GM18520 (cell line): ENCODE measurements around the gene RAX2.

ENCODE experiments used
- ATAC-seq: cut with Tn5 transposase; IDR thresholded peaks from one replicate; pipeline ENCODE4 v1.9.1; 2021; ENCODE audit not compliant: unreplicated experiment

RAX2 gene

DNA sequence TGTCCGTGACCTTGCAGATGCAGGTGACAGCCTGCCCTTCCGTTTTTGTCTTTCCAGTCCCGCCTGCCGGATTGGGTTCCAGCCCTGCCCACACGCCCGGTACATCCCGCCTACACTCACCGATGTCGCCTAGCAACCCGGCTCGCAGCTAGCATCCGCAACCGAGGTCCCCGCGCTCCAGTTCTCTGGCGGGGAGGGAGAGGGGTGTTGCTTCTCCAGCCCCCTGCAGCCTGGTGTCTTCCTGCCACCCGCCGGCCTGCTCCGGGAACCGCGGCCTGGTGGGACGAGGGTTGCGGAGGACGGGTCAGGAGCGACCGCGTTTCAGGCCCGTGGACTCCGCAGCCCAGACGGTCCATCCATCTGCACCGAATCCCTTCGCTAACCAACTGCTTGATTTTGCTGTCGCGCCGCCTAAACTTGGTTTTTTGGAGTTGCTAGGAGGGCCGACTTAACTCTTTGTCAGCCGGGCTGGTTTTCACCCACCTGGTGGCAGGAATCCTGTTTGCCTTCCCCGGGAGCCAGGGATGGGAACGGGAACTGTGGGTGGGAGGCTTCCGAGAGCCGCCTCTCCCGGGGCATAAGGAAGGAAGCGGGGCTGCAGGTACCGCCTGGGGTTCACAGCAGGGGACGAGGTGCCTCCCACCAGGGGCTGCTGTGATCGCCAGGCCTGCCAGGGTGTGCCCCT, 29.5 kb upstream of the RAX2 start:
- ATAC-seq: no peak

DNA sequence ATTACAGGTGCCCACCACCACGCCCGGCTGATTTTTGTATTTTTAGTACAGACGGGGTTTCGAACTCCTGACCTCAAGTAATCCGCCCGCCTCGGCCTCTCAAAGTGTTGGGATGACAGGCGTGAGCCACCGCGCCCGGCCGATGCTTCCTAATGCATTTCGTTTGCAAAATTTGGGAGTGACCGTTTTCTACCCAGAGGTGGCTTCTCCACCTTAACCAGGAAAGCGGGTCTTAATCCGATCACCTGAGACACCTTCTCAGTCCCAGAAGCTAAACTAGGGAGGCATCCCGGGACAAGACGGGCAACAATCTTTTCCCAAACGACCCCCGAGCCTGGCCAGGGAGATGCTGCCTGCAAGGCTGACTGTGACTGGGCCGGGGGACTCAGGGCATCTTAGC, 29.0 kb upstream of the RAX2 start:
- ATAC-seq: no peak

DNA sequence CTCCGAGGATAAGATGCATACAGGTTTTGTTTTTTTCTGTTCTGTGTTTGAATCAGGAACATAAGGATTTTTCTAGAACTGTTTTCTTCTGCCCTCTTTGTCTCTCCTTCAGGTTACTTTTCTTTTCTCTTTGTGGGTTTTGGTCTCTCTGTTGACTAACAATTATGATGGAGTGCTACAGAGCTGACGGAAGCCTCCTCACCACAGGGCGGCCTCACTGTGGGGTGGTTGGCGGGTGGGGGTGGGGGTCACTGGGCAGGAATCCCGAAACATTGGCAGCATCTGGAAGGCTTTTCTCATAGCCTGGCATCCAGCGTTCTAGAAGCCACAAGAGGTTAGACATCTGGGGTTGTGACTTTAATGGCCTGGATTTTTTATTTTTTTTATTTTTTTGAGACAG, 26.1 kb upstream of the RAX2 start:
- no peak for ATAC-seq

DNA sequence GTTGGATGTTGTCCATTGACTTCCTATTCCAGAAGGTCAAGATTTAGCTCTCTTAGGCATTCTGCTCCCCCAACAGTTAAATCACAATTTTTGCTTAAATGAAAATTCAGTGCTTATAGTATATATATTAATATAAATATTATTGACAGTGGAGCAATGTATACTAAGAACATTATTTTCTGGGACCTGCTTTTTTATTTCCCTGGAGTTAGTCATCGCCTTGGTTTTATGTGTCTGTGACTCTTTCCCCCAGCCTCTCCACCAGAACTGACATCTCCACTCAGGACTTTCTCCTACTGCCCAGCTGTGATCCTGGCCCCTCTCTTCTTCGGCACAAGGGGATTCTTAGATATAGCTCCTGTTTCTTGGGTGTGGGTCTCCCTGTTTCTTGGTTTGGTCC, 24.3 kb upstream of the RAX2 start:
- no peak for ATAC-seq

DNA sequence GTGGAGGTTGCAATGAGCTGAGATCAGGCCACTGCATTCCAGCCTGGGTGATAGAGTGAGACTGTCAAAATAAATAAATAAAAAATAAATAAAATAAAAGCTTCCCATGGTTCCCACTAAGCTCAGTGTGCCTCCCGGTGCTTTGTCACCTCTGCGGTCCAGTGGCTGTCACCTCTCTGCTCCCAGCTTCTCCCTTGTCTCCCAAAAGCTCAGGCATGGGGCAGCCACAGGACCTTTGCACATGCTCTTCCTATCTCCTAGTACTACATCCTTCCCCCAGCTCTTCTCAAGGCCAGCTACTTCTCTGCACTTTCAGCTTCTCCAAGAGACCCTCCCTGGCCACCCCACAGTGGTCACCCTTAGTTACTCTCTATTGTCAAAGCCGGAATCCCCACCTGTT, 21.8 kb upstream of the RAX2 start:
- ATAC-seq: no peak

DNA sequence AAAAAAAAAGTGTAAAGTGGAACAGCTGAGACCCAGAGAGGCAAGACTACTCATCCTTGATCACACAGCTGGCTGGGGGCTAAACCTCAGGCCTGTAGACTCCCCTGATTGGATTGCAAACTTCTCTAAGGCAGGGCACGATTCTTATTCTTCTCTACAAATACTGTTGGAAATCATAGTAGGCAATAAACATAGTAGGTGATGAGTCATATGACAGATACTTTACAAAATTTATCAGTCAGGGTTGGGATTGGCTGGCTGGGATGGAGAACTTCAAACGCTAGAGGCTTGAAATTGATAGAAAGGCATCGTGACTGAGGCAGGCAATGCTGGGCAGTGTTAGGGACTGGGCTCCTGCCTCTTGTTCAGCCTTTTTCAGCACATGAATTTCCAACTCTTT, 20.1 kb upstream of the RAX2 start:
- ATAC-seq: no peak

DNA sequence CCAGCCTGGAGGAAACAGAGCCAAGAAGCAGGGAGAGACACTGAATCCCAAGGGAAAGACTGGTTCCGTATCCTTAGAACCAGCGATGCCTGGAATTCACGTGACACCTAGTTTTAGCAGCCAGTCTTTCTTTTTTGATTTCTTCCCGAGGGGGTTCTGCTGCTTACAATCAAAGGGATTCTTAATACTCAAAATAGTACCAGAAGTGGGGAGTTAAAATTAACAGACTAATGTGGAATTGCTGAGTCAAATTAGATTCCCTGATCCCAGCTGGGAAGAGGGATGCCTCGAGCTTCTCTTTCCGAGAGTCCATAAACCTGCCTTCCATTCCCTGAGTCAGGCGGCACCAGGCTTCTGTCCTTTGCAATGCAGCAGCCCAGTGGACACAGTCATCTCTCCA, 18.9 kb upstream of the RAX2 start:
- ATAC-seq: no peak

DNA sequence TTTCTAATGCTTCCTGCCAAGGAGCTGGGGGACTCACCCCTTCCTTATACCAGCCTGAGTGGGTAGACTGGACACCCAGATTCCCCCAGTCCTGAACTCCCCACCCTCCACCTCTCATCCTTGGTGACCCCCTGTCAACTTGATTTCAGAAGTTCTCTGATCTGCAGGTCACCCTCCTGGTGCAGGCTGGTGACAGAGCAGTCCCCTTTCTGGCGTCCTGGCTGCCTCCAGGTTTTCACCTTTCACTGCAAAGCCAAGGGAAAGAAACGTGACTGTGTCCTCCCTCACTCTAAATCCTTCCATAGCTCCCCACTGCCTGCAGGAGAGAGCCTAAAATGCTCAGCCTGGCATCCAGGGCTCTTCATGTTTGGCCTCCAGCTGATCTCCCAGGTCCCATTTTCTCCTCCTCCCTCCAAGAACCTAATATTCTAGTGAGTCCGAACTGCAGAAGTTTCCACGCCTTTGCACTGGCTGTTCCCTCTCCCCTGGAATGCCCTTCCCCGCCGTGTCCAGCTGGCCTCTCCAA, 18.2 kb upstream of the RAX2 start:
- no peak for ATAC-seq

DNA sequence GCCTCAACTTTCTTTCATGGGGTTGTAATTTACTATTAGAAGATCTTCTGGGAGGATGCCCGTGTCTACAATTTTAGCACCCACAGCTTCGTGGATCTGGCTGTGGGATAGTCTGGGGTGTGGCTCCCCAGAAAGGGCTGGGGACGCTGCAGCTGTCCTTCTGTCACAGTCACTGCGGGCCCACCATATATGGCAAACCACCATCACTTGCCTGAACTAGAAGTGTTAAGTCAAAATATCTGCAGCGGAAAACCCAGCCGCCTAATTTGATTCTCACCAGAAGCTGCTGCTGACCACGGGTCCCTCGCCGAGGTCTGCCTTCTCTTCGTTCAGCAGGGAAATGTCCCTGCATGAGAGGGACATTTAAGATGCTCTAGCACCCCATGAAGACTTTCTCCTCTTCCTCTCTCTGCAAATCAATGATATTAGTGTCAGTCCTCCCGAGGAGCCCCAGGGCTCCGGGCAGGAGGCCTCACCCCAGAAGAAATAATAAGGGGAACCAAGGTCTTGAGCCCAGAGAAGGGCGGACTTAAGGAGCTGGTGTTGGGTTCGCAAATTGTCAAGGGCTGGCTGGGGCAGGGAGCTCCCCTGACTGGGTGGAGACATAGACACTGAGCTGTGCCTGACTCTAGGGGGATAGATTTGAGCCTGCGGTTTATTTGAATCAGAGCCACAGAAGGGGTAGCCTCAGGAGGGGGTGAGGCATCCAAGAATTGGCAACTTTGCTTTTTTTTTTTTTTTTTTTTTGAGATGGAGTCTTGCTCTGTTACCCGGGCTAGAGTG, 17.2 kb upstream of the RAX2 start:
- no peak for ATAC-seq

DNA sequence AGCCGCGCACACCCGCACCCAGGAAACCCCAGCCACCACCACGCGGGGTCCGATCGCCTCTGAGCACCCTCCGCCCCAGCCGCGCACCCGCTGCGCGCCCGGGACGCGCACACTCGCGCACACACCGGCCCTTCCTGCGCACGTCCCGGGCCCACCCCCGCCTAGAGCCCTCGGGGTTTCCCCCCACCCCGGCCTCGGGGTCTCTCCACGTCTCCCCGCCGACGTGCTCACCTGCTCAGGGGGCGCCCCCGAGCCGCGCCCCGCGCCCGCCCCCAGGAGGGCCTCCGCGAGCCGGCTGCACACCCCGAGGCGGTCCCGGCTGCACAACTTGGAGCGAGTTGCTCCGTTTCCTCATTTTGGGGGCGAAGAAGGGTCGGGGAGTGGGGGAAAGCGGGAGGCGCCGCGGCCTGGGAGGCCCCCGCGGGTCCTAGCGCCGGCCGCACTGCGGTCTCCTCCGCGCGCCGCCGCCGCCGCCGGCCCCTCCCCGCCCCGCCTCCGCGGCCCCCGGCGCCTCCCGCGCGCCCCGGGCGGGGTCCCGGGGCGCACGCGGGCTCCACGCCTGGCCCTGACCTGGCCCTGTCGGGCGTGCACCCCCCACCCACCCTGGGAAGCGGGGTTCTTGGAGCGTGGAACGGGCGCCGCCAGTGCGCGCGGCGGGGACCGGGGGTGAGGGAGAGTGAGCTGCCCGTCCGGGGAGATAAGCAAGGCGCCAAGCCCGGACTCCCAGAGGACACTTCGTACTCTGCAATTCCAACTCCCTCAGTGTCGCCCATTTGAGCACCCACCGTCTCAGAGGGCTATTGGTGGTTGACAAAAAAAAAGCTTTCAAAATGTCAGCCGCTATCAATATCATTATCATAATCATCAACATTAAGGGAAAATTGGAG, 14.2 kb upstream of the RAX2 start, which contains the start of gene MATK:
TSS of gene MATK (minus strand) at position 444 of the 887 bp plus-strand sequence. CDS start 1,246 bp downstream, outside the sequence.
- no peak for ATAC-seq

DNA sequence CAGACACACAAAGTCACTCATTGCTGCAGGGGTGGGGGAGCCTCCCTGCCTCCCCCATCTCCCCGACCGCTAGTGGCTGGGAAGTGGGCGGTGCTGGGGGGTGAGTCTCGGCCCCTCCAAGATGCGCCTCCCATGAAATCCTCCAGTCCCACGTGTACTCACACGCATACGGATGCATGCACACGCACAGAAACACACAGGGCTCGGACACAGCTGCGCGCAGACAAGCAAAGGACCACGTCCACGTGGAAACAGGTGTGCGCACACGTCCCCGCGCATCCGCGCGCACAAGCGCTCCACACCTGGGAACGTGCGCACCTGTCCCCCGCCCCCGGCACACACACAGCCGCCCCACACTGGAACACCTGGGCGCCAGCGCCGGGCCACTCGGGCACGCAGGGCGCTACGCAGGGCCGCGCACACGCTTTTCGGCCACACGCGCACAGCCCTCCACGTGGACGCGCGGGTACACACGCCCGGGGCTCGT, 13.5 kb upstream of the RAX2 start:
- no peak for ATAC-seq

DNA sequence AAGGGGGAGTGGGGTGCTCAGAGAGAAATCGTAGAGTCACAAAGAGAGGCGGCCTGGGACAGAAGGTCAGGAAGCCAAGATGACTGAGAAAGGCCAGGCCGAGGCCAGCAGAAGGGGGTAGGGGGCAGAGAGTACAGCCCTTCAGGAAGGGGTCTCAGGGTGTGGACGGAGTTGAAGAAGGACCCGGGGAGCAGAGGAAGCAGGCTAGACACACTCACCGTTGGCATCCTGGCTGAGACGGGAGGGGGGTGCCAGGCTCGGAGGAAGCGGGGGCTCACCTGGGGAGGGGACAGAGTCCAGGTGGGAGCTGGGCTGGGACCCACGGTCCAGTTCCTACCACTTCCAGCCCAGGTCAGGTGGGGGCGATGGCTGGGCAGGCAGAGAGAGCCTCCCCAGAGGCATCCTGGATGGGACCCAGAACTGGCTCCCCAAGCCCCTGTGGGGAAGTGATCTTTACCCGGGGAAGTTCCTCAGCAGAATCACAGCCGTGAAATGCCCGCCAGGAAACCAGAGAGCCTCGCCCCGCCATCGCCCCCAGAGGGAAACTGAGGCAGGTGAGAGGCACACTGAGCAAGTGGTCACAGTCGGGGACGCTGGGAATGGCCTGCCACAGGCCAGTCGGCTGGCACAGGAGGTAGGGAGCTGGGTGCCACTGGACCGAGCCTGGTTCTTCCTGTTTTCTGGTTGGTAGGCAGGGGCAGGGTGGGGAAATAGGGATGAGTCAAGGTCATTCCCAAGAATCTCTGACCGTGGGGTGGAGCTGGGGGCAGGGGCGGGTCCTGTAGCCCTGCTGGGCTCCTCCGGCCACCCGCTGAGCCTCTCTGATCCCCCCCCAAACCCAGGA, 12.8 kb upstream of the RAX2 start:
- no peak for ATAC-seq

DNA sequence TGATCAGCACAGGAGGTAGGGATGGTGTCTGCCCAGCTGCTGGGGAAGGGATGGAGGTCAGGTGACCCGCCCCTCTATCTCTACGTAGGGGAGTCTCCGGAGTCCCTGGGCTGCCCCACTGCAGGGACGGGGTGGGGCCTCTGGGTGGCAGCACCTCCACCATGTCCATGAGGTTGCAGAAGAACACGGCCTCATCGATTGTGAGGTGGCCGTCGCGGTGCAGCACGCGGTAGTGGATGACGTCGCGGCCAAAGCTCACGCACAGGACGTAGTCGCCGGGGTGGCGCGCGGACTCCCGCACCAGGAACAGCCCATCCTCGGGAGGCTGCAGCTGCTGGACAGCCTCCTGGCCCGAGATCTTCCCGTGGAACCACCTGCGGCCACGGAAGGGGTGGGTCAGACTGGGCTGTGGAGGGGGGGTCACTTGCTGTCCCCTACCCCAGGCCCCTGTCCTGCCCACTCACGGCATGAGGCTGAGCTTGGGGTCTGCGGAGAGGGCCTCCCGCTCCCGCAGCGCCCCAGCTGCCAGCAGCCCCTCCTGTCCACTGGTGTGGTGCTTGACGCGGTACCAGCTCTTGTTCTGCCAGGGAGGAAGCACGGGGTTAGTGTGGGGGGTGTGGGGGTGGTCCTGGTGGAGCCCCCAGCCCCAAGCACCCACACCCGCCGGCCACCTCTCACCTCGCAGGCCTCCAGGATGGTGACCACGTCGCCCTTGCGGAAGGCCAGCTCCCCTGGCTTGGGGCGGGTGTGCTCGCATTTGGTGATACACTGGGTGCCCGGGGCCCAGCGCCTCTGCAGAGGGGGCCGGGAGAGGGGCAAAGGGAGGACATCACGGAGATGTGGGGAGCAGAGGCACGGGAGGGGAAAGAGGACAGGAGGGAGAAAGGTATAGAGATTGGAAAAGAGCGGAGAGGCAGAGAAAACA, 11.9 kb upstream of the RAX2 start:
- no peak for ATAC-seq

DNA sequence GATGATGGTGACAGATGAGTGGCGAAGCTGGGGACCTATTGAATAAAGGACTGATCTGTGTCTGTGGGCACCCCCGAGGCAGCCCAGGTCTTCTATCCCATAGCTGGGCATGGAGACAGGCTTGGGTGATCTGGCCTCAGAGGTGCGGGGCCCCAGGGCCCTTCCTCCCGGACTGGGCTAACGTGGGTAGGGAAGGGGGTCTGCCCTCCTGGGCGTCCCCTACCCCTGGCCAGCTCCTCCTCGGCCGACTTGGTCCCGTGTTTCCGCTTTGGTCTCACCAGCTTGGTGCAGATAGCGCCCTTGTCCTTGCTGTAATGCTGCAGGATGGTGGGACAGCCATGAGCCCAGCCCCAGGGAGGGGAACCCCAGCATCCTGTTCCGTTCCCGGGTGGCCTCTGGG, 10.9 kb upstream of the RAX2 start:
- ATAC-seq: no peak

DNA sequence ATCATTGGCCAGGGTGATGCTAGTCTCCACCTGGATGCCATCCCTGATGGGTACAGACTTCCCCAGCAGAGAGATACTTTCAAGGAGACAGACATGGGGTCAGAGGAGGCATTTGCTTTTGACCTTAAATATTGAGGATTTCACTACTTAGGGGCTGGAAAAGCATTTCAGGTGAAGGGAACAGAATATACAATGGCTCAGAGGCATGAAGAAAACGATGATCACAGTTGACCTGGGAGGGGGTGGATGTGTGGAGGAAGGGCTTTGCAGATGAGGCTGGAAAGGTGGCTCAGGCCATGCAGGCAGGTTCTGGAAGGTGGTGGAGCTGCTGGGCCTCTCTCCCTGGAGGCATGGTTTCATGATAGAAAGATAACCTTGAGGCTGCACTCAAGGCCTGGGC, 10.3 kb upstream of the RAX2 start:
- ATAC-seq: no peak

DNA sequence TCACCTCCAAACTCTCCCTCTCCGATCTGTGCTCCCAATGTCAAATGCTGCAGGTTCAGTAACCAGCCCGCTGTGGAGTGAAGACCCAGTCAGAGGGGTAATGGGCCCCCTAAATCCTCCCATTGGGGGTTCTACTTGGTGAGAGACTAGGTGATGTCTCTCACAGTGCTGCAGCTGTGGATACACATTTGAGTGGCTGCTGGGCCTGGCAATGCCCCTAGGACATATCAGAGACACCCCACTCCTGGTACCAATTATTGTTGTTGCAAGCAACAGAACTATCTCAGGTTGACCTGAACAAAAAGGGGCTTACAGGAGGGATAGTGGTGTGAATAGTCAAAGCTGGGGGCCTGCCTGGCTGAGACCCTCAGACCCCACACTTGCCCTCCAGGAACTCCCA, 9.6 kb upstream of the RAX2 start:
- no peak for ATAC-seq

DNA sequence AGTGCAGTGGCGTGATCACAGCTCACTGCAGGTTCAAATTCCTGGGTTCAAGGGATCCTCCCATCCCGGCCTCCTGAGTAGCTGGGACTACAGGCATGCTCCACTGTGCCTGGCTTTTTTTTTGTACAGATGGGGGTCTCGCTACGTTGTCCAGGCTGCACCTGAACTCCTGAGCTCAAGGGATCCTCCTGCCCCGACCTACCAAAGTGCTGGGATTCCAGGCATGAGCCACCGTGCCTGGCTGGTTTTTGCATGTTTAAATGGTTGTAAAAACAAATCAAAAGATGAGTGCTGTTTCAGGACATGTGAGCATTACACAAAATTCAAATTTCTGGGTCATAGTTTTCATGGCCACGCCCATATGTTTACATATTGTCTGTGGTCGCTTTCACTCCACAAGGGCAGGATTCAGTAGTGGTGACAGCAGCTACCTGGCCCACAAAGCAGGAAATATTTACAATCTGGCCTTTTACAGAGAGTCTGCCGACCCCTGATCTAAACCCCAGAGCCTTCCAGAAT, 8.8 kb upstream of the RAX2 start:
- ATAC-seq: no peak

DNA sequence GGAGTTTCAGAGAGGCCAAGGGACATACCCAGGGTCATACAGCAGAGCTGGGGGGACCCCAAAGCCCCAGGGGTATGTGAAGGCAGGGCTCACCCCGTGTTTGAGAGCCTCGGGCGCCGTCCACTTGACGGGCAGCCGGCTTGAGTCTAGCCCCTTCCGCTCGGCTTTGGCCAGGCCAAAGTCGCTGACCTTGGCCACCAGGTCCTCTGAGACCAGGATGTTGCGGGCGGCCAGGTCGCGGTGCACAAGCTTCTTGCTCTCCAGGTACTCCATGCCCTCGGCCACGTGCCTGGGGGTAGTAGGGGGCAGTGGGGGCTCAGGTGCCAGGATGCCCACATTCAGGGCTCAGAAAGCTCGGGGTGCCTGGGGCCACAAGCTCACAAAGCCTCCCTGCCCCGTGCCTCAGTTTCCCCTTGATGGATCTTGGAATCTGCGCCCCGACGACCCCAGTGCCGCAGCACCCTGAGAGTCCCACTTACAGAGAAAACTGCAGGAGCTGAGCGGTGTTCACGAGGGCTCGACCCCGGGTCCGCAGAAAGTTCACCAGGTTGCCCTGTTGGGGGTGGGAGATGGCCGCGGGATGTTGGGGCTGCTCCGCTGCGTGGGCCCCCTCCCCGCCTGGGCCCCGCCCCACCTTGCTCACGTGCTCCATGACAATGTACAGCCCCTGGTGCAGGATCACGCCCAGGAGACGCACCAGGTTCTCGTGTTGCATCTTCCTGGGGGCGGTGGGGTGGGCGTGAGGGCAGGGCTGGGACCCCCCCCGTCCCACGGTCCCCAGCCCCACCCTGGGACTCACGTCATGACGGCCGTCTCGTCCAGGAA, 7.1 kb upstream of the RAX2 start:
- ATAC-seq: no peak
